ENCODE data around the gene ZSWIM3. TPM values are rescaled to one million over a fixed set of nuclear protein-coding genes. Genes with fewer than 3 reads are reported as not detected.

Gene ZSWIM3
- total and polyA plus RNA-seq, 9 donors = 1.8 to 7.5 (median 4.7) TPM

DNA sequence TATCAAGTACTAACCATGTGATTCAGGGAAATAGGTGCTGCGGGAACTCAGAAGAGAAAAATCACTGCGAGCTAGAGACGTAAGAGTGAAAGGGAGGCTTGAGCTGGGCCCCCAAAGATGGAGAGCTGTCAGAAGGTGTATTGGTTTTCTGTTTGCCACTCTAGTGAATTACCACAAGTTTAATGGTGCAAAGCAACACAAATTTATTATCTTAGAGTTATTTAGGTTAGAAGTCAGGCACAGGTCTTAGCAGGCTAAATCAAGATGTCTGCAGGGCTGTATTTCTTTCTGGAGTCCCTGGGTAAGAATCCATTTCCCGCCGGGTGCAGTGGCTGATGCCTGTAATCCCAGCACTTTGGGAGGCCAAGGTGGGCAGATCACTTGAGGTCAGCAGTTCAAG, 2.5 kb downstream of the ZSWIM3 start:
- DNase-seq = peak in 1 of 5 donors; percentile 3
- Histone ChIP-seq H3K27ac (no peak overlapping the region), H3K36me3 (no peaks in the 10 kb centered on the region), H3K27me3 (no peaks in the 10 kb centered on the region), H3K9me3 (no peaks in the 10 kb centered on the region), H3K4me3 (no peak overlapping the region), H3K4me1 (ENCODE audit: insufficient read depth) (peaks cover 8% of the 10 kb centered on the region)
- intact Hi-C loops (cut with DNase I) = no loop called here
- TF ChIP-seq EP300 (IDR thresholded peaks at IDR 0.05) (no peak), POLR2A (IDR thresholded peaks at IDR 0.05) (no peak), CTCF (IDR thresholded peaks at IDR 0.05) (no peak)
- 82 to 88% (median 86%) methylated on average over 5 of the region's 5 CpGs for WGBS, 3 donors

DNA sequence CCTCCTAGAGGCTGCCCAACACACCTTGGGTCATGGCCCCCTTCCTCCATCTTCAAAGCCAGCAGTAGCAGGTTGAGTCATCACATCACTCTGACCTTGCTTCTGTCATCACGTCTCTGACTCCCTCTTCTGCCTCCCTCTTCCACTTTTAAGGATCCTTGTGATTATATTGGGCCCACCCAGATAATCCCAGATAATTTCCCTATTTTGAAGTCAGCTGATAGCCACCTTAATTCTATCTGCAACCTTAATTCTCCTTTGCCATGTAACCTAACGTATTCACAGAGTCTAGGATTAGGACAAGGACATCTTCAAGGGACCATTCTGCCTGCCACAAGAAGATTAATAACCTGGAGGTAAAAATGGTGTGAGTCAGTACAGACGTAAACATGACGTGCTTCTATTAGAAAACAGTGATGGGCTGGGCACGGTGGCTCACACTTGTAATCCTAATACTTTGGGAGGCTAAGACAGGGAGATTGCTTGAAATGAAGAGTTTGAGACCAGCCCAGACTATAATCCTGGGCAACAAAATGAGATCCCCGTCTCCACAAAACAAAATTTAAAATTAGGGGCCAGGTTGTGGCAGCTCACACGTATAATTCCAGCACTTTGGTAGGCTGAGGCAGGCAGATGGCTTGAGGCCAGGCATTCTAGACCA, 3.3 kb downstream of the ZSWIM3 start:
- Histone ChIP-seq H3K4me1 (ENCODE audit: insufficient read depth) (peaks cover 8% of the 10 kb centered on the region), H3K9me3 (no peaks in the 10 kb centered on the region), H3K27ac (no peak overlapping the region), H3K4me3 (no peak overlapping the region), H3K36me3 (no peaks in the 10 kb centered on the region), H3K27me3 (no peaks in the 10 kb centered on the region)
- TF ChIP-seq POLR2A (IDR thresholded peaks at IDR 0.05) = no peak
- TF ChIP-seq CTCF (IDR thresholded peaks at IDR 0.05) = no peak
- TF ChIP-seq EP300 (IDR thresholded peaks at IDR 0.05) = no peak
- 64 to 76% (median 70%) methylated on average over 7 of the region's 7 CpGs for WGBS, 3 donors
- intact Hi-C loops (cut with DNase I) = no loop called here
- DNase-seq = peak in 1 of 5 donors; percentile 22

DNA sequence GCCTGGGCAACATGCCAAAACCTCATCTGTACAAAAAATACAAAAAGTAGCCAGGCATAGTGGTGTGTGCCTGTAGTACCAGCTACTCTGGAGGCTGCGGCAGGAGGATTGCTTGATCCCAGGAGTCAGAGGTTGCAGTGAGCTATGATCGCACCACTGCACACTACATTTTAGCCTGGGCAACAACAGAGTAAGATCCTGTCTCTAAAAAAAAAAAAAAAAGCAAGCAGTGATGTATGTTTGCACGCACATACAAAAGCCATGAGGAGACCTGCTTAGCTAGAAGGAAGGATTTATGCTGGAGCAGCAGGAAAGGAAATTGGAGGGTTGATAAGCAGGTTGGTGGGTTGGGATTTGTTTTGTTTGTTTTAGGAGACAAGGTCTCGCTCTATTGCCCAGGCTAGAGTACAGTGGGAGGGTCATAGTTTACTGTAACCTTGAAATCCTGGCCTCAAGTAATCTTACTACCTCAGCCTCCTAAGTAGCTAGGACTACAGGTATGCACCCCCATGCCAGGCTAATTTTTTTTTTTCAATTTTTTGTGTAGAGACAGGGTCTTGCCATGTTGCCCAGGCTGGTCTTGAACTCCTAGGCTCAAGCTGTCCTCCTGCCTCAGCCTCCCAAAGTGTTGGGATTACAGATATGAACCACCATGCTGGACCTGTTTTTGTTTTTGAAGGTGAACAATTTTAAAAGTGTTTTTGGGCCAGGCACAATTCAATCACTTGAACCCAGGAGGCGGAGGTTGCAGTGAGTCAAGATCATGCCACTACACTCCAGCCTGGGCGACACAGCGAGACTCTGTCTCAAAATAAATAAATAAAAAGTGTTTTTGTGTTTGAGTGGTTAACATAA, 4.0 kb downstream of the ZSWIM3 start:
- 88 to 93% (median 89%) methylated on average over 7 of the region's 7 CpGs for WGBS, 3 donors
- Histone ChIP-seq H3K27me3 (no peaks in the 10 kb centered on the region), H3K27ac (no peak overlapping the region), H3K4me1 (ENCODE audit: insufficient read depth) (peaks cover 3% of the 10 kb centered on the region), H3K4me3 (no peak overlapping the region), H3K9me3 (no peaks in the 10 kb centered on the region), H3K36me3 (no peaks in the 10 kb centered on the region)
- TF ChIP-seq POLR2A (IDR thresholded peaks at IDR 0.05) (no peak), CTCF (IDR thresholded peaks at IDR 0.05) (no peak), EP300 (IDR thresholded peaks at IDR 0.05) (no peak)
- no peak for DNase-seq
- intact Hi-C loops (cut with DNase I) = no loop called here

DNA sequence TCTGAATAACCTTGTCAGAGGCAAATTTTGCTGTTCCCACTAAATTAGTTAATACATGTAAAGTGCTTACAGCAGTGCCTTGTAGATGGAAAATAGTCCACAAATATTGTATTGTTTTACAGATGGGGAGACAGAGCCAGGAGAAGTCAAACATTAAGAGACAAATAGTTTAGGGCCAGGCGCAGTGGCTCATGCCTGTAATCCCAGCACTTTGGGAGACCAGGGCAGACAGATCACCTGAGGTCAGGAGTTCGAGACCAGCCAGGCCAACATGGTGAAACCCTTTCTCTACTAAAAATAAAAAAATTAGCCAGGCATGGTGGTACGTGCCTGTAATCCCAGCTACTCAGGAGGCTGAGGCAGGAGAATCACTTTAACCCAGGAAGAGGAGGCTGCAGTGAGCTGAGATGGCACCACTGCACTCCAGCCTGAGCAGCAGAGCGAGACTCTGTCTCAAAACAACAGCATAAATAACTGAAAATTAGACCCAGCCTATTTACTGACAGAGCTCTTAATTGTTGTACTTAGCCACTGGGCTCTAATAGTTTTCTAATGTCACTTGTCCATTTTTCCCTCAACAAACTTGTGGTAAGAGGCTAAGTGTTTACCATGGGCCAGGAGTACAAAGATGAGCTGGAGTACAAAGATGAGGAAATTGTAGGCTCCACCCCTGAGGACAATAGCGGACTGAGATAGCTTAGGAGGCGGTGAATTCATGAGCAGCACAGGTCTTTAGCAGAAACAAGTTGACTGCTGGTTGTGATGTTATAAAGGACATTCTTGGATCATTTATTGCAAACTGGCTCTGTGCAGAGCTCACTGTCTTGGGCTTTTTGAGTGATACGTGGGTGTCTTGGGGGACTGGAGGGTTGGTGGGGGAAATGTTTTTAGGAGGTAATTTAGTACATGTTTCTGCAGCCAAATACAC, 6.4 kb downstream of the ZSWIM3 start:
- peak in 1 of 5 donors; percentile 4 for DNase-seq
- no peaks in the 10 kb centered on the region for H3K36me3 ChIP-seq
- WGBS, 3 donors = 85 to 90% (median 87%) methylated on average over 7 of the region's 7 CpGs
- H3K9me3 ChIP-seq = no peaks in the 10 kb centered on the region
- peaks cover 1% of the 10 kb centered on the region for H3K4me1 ChIP-seq (ENCODE audit: insufficient read depth)
- no peaks in the 10 kb centered on the region for H3K27me3 ChIP-seq
- H3K4me3 ChIP-seq = no peak overlapping the region
- no peak for TF ChIP-seq POLR2A (IDR thresholded peaks at IDR 0.05)
- H3K27ac ChIP-seq = no peak overlapping the region
- intact Hi-C loops (cut with DNase I) = no loop called here
